Thoracic aorta (tissue), 2 donors: ENCODE results near the gene DGKI. TPM values are rescaled to one million over a fixed set of nuclear protein-coding genes. Genes with fewer than 3 reads are reported as not detected.

ENCODE experiments used
- ATAC-seq: fragments of 150-250 bp; one replicate; pipeline ENCODE4 v1.8.0; 2017; ENCODE audit warnings: low read depth; ENCODE audit not compliant: insufficient number of reproducible peaks, low FRiP score
- DNase-seq: peaks from one replicate; pipeline ENCODE4 v3.0.0-alpha.2; 2020; ENCODE audit warnings: low spot score
- H3K27ac ChIP-seq, 2 donors: fragments of 200-600 bp; sonication (generic); 1 replicate in 1 of 2; 2 replicates in 1 of 2; pipeline ENCODE4 v1.5.1; 2016; ENCODE audit warnings: mild to moderate bottlenecking in 2 of 2, moderate library complexity in 2 of 2
- H3K27me3 ChIP-seq: fragments of 200-600 bp; sonication (generic); replicated peaks from 2 replicates; pipeline ENCODE4 v1.6.0; 2016; ENCODE audit warnings: mild to moderate bottlenecking; ENCODE audit not compliant: insufficient read depth
- H3K36me3 ChIP-seq: fragments of 200-600 bp; sonication (generic); one replicate; pipeline ENCODE4 v1.5.1; 2016
- H3K4me1 ChIP-seq, 2 donors: fragments of 200-600 bp; sonication (generic); 1 replicate in 1 of 2; 2 replicates in 1 of 2; pipeline versions ENCODE4 v1.5.1 to v1.6.0; 2016; ENCODE audit warnings: low read depth in 2 of 2, mild to moderate bottlenecking in 1 of 2; ENCODE audit not compliant: control insufficient read depth in 1 of 2
- H3K4me3 ChIP-seq: fragments of 200-600 bp; sonication (generic); 2 replicates; pipeline ENCODE4 v1.5.1; 2016; ENCODE audit warnings: mild to moderate bottlenecking
- H3K9me3 ChIP-seq: fragments of 200-600 bp; sonication (generic); 2 replicates; pipeline ENCODE4 v1.5.1; 2016
- CTCF ChIP-seq: fragments of 200-600 bp; sonication (generic); IDR thresholded peaks from one replicate; pipeline ENCODE4 v1.5.1; 2019; ENCODE audit warnings: antibody characterized with exemption
- total RNA-seq, 2 donors: library from RNA; depleted of rRNA; stranded (reverse); fragments of >200 nt; gene quantifications; one replicate each; pipeline versions ENCODE4 v1.1.0 to v1.2.3, GENCODE V29; 2016

Gene DGKI
- total RNA-seq, 2 donors from 2014 or later = 10.3 to 22.3 TPM

GRCh38 chr7:137546009-137546408 lies 300.8 kb downstream of the DGKI start:
- H3K27ac ChIP-seq = no peak overlapping the region
- H3K27me3 ChIP-seq = no peaks in the 10 kb centered on the region
- no peak overlapping the region for H3K4me3 ChIP-seq
- no peaks in the 10 kb centered on the region for H3K9me3 ChIP-seq
- no peak for ATAC-seq
- TF ChIP-seq CTCF = no peak
- H3K4me1 ChIP-seq = no peaks in the 10 kb centered on the region
- no peaks in the 10 kb centered on the region for H3K36me3 ChIP-seq
- DNase-seq = no peak

- no peaks in the 10 kb centered on the region for H3K9me3 ChIP-seq
- H3K27me3 ChIP-seq = no peaks in the 10 kb centered on the region
- no peak overlapping the region for H3K4me3 ChIP-seq
- TF ChIP-seq CTCF = no peak
- no peak overlapping the region for H3K27ac ChIP-seq
- ATAC-seq (no peak), DNase-seq (no peak)
- no peaks in the 10 kb centered on the region for H3K4me1 ChIP-seq
- no peaks in the 10 kb centered on the region for H3K36me3 ChIP-seq
Measured at GRCh38 chr7:137545059-137545716, 301.6 kb downstream of the DGKI start.

- Histone ChIP-seq H3K36me3 (no peaks in the 10 kb centered on the region), H3K4me1 (no peaks in the 10 kb centered on the region), H3K9me3 (no peaks in the 10 kb centered on the region), H3K4me3 (no peak overlapping the region), H3K27ac (no peak overlapping the region), H3K27me3 (no peaks in the 10 kb centered on the region)
- ATAC-seq (no peak), DNase-seq (no peak)
- TF ChIP-seq CTCF = no peak
Measured at GRCh38 chr7:137544453-137545058, 302.2 kb downstream of the DGKI start.

- ATAC-seq (no peak), DNase-seq (no peak)
- Histone ChIP-seq H3K4me3 (no peak overlapping the region), H3K9me3 (no peaks in the 10 kb centered on the region), H3K36me3 (no peaks in the 10 kb centered on the region), H3K27me3 (no peaks in the 10 kb centered on the region), H3K27ac (no peak overlapping the region), H3K4me1 (no peaks in the 10 kb centered on the region)
- no peak for TF ChIP-seq CTCF
Measured at GRCh38 chr7:137539111-137539715, 307.6 kb downstream of the DGKI start.

DNA sequence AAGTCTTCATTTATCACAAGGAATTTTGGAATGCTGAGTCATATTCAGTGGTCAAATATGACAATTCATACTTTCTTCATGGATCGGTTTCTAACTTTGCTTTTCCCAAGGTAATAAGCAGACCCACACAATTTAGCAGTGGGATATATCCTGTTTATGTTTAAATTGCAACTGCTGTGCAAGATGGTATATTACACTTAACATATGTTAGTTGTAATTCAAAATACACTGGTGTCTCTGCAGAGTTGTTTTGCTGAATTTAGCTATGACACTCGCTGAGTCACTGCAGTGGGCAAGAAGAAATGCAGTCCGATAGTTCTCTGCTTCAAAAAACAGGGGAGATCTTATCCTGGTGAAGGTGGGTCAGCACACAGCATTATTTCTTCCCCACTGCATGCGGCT lies 308.4 kb downstream of the DGKI start:
- ATAC-seq = no peak
- H3K4me3 ChIP-seq = no peak overlapping the region
- DNase-seq = no peak
- H3K36me3 ChIP-seq = no peaks in the 10 kb centered on the region
- no peaks in the 10 kb centered on the region for H3K4me1 ChIP-seq
- no peaks in the 10 kb centered on the region for H3K9me3 ChIP-seq
- no peaks in the 10 kb centered on the region for H3K27me3 ChIP-seq
- no peak for TF ChIP-seq CTCF
- H3K27ac ChIP-seq = no peak overlapping the region
